ENCODE results near the gene RRBP1. TPM values are rescaled to one million over a fixed set of nuclear protein-coding genes. Genes with fewer than 3 reads are reported as not detected.
"Not testable (repeated sequence)": the region's sequence is repeated elsewhere in the genome, so short reads cannot be mapped to it uniquely, and the experiment has no call there.

The RRBP1 gene
- total RNA-seq, 8 experiments from 2014 or later = 12.2 to 94.0 (median 31.2) TPM

- in situ Hi-C loops (cut with MboI; ENCODE audit: low pct_unique_long_range_greater_than_20kb in 2 of 9, low sequenced_read_pairs in 9 of 9, unreplicated experiment in 9 of 9) = loop anchor here in 4 of 9 experiments (25.0 kb wide), 3 partner anchors 222 to 297 kb away; partner anchors contain the start of genes MGME1 (in 1 of the 4) and SNX5 (in 1 of the 4)
- 40 to 100% (median 89%) methylated on average over 1 to 2 of the region's 2 CpGs; no CpG with 5 or more reads in 2 of the 10 experiments for WGBS, 10 experiments
- H3K4me1 ChIP-seq (replicated peaks in 1 of 2) = no peaks in the 10 kb centered on the region
- no peak overlapping the region for H3K4me3 ChIP-seq
- H3K27ac ChIP-seq = no peak overlapping the region
- ATAC-seq (replicated peaks in 6 of 8) = no peak
Measured at GRCh38 chr20:17665756-17666155, 16.3 kb downstream of the RRBP1 start.

- in situ Hi-C loops (cut with MboI; ENCODE audit: low pct_unique_long_range_greater_than_20kb in 2 of 9, low sequenced_read_pairs in 9 of 9, unreplicated experiment in 9 of 9) = loop anchor here in 4 of 9 experiments (25.0 kb wide), 3 partner anchors 223 to 298 kb away; partner anchors contain the start of genes MGME1 (in 1 of the 4) and SNX5 (in 1 of the 4)
- no peaks in the 10 kb centered on the region for H3K4me1 ChIP-seq (replicated peaks in 1 of 2)
- no peak for ATAC-seq (replicated peaks in 6 of 8)
- WGBS, 10 experiments = 50 to 100% (median 87%) methylated on average over 2 to 9 of the region's 11 CpGs; no CpG with 5 or more reads in 3 of the 10 experiments
- no peak overlapping the region for H3K27ac ChIP-seq
- no peak overlapping the region for H3K4me3 ChIP-seq
Measured at GRCh38 chr20:17664025-17664633, 17.9 kb downstream of the RRBP1 start.

- H3K4me3 ChIP-seq = no peak overlapping the region
- H3K4me1 ChIP-seq (replicated peaks in 1 of 2) = no peaks in the 10 kb centered on the region
- no peak overlapping the region for H3K27ac ChIP-seq
- 28 to 67% (median 59%) methylated on average over 2 to 5 of the region's 5 CpGs; no CpG with 5 or more reads in 2 of the 10 experiments for WGBS, 10 experiments
- in situ Hi-C loops (cut with MboI; ENCODE audit: low pct_unique_long_range_greater_than_20kb in 2 of 9, low sequenced_read_pairs in 9 of 9, unreplicated experiment in 9 of 9) = loop anchor here in 4 of 9 experiments (25.0 kb wide), 3 partner anchors 224 to 299 kb away; partner anchors contain the start of genes MGME1 (in 1 of the 4) and SNX5 (in 1 of the 4)
- no peak for ATAC-seq (replicated peaks in 6 of 8)
Measured at GRCh38 chr20:17663486-17663885, 18.6 kb downstream of the RRBP1 start.

GRCh38 chr20:17663040-17663399 lies 19.0 kb downstream of the RRBP1 start:
- no peak for ATAC-seq (replicated peaks in 6 of 8)
- WGBS, 10 experiments = 80 to 100% (median 92%) methylated on average over 1 to 13 of the region's 13 CpGs; no CpG with 5 or more reads in 2 of the 10 experiments
- Histone ChIP-seq H3K4me1 (replicated peaks in 1 of 2) (no peaks in the 10 kb centered on the region), H3K27ac (no peak overlapping the region), H3K4me3 (no peak overlapping the region)
- in situ Hi-C loops (cut with MboI; ENCODE audit: low pct_unique_long_range_greater_than_20kb in 2 of 9, low sequenced_read_pairs in 9 of 9, unreplicated experiment in 9 of 9) = loop anchor here in 4 of 9 experiments (25.0 kb wide), 3 partner anchors 224 to 299 kb away; partner anchors contain the start of genes MGME1 (in 1 of the 4) and SNX5 (in 1 of the 4)

- H3K4me1 ChIP-seq (replicated peaks in 1 of 2) = no peaks in the 10 kb centered on the region
- in situ Hi-C loops (cut with MboI; ENCODE audit: low pct_unique_long_range_greater_than_20kb in 2 of 9, low sequenced_read_pairs in 9 of 9, unreplicated experiment in 9 of 9) = loop anchor here in 4 of 9 experiments (25.0 kb wide), 3 partner anchors 225 to 300 kb away; partner anchors contain the start of genes MGME1 (in 1 of the 4) and SNX5 (in 1 of the 4)
- 49 to 100% (median 88%) methylated on average over 1 to 7 of the region's 10 CpGs; no CpG with 5 or more reads in 2 of the 10 experiments for WGBS, 10 experiments
- H3K4me3 ChIP-seq = no peak overlapping the region
- ATAC-seq (replicated peaks in 6 of 8) = peak in 2 of 8 experiments; percentile 21 to 73
- H3K27ac ChIP-seq = no peak overlapping the region
Measured at GRCh38 chr20:17662333-17663039, 19.6 kb downstream of the RRBP1 start.

- Histone ChIP-seq H3K4me1 (replicated peaks in 1 of 2) (no peaks in the 10 kb centered on the region), H3K4me3 (no peak overlapping the region), H3K27ac (no peak overlapping the region)
- in situ Hi-C loops (cut with MboI; ENCODE audit: low pct_unique_long_range_greater_than_20kb in 2 of 9, low sequenced_read_pairs in 9 of 9, unreplicated experiment in 9 of 9) = loop anchor here in 4 of 9 experiments (25.0 kb wide), 3 partner anchors 226 to 301 kb away; partner anchors contain the start of genes MGME1 (in 1 of the 4) and SNX5 (in 1 of the 4)
- peak in 1 of 8 experiments; percentile 33 for ATAC-seq (replicated peaks in 6 of 8)
- 33 to 100% (median 82%) methylated on average over 1 to 5 of the region's 5 CpGs; no CpG with 5 or more reads in 2 of the 10 experiments for WGBS, 10 experiments
Measured at GRCh38 chr20:17661121-17661744, 20.8 kb downstream of the RRBP1 start.

GRCh38 chr20:17660667-17661066 lies 21.4 kb downstream of the RRBP1 start:
- H3K4me1 ChIP-seq (replicated peaks in 1 of 2) = no peaks in the 10 kb centered on the region
- no peak overlapping the region for H3K4me3 ChIP-seq
- in situ Hi-C loops (cut with MboI; ENCODE audit: low pct_unique_long_range_greater_than_20kb in 2 of 9, low sequenced_read_pairs in 9 of 9, unreplicated experiment in 9 of 9) = loop anchor here in 4 of 9 experiments (25.0 kb wide), 3 partner anchors 227 to 302 kb away; partner anchors contain the start of genes MGME1 (in 1 of the 4) and SNX5 (in 1 of the 4)
- H3K27ac ChIP-seq = no peak overlapping the region
- ATAC-seq (replicated peaks in 6 of 8) = no peak
- 50 to 100% (median 90%) methylated on average over 1 to 5 of the region's 6 CpGs; no CpG with 5 or more reads in 1 of the 10 experiments for WGBS, 10 experiments

GRCh38 chr20:17659801-17660200 lies 22.2 kb downstream of the RRBP1 start:
- WGBS, 10 experiments = 88 to 100% (median 96%) methylated on average over 1 to 3 of the region's 5 CpGs; no CpG with 5 or more reads in 2 of the 10 experiments
- no peak for ATAC-seq (replicated peaks in 6 of 8)
- H3K27ac ChIP-seq = no peak overlapping the region
- no peak overlapping the region for H3K4me3 ChIP-seq
- no peaks in the 10 kb centered on the region for H3K4me1 ChIP-seq (replicated peaks in 1 of 2)
- in situ Hi-C loops (cut with MboI; ENCODE audit: low pct_unique_long_range_greater_than_20kb in 2 of 9, low sequenced_read_pairs in 9 of 9, unreplicated experiment in 9 of 9) = loop anchor here in 4 of 9 experiments (25.0 kb wide), 3 partner anchors 228 to 302 kb away; partner anchors contain the start of genes MGME1 (in 1 of the 4) and SNX5 (in 1 of the 4)

- ATAC-seq (replicated peaks in 6 of 8) = not testable (repeated sequence)
Measured at GRCh38 chr20:17659344-17659743, 22.7 kb downstream of the RRBP1 start.

GRCh38 chr20:17658648-17658993 lies 23.4 kb downstream of the RRBP1 start:
- Histone ChIP-seq H3K4me1 (replicated peaks in 1 of 2) (no peaks in the 10 kb centered on the region), H3K4me3 (no peak overlapping the region), H3K27ac (no peak overlapping the region)
- ATAC-seq (replicated peaks in 6 of 8) = no peak
- WGBS, 10 experiments = 90 to 100% (median 100%) methylated on average over 1 to 2 of the region's 2 CpGs; no CpG with 5 or more reads in 4 of the 10 experiments
- in situ Hi-C loops (cut with MboI; ENCODE audit: low pct_unique_long_range_greater_than_20kb in 2 of 9, low sequenced_read_pairs in 9 of 9, unreplicated experiment in 9 of 9) = loop anchor here in 4 of 9 experiments (25.0 kb wide), 3 partner anchors 229 to 304 kb away; partner anchors contain the start of genes MGME1 (in 1 of the 4) and SNX5 (in 1 of the 4)

More at GRCh38 chr20:17659344-17659743, 22.7 kb downstream of the RRBP1 start:
- H3K27ac ChIP-seq; H3K4me3 ChIP-seq; H3K4me1 ChIP-seq (replicated peaks in 1 of 2): not testable (repeated sequence)
- in situ Hi-C loops (cut with MboI; ENCODE audit: low pct_unique_long_range_greater_than_20kb in 2 of 9, low sequenced_read_pairs in 9 of 9, unreplicated experiment in 9 of 9) = loop anchor here in 4 of 9 experiments (25.0 kb wide), 3 partner anchors 228 to 303 kb away; partner anchors contain the start of genes MGME1 (in 1 of the 4) and SNX5 (in 1 of the 4)
- WGBS, 10 experiments = 73 to 100% (median 100%) methylated on average over 1 to 2 of the region's 7 CpGs; no CpG with 5 or more reads in 6 of the 10 experiments

- Histone ChIP-seq H3K27ac (no peak overlapping the region), H3K4me3 (no peak overlapping the region), H3K4me1 (replicated peaks in 1 of 2) (no peaks in the 10 kb centered on the region)
- no peak for ATAC-seq (replicated peaks in 6 of 8)
- in situ Hi-C loops (cut with MboI; ENCODE audit: low pct_unique_long_range_greater_than_20kb in 2 of 9, low sequenced_read_pairs in 9 of 9, unreplicated experiment in 9 of 9) = loop anchor here in 4 of 9 experiments (25.0 kb wide), 3 partner anchors 229 to 304 kb away; partner anchors contain the start of genes MGME1 (in 1 of the 4) and SNX5 (in 1 of the 4)
- WGBS, 10 experiments = 20 to 100% (median 88%) methylated on average over 1 to 9 of the region's 9 CpGs; no CpG with 5 or more reads in 1 of the 10 experiments
Measured at GRCh38 chr20:17657898-17658647, 24.0 kb downstream of the RRBP1 start.

Data from motor neuron (in vitro differentiated cells).